GM12874 (cell line): Measurements from ENCODE around the gene ADAM17.

Experiments used
- TF ChIP-seq, protein P1 (sequence below): IDR thresholded peaks from 2 replicates; pipeline ENCODE4 v1.5.1; 2011; ENCODE audit warnings: low read depth, mild to moderate bottlenecking, control low read depth, low read length, moderate library complexity; ENCODE audit not compliant: insufficient read depth

The ADAM17 gene

GRCh38 chr2:9556121-9556743 lies 602 bp upstream of the ADAM17 start:
- TF ChIP-seq, protein P1, sequence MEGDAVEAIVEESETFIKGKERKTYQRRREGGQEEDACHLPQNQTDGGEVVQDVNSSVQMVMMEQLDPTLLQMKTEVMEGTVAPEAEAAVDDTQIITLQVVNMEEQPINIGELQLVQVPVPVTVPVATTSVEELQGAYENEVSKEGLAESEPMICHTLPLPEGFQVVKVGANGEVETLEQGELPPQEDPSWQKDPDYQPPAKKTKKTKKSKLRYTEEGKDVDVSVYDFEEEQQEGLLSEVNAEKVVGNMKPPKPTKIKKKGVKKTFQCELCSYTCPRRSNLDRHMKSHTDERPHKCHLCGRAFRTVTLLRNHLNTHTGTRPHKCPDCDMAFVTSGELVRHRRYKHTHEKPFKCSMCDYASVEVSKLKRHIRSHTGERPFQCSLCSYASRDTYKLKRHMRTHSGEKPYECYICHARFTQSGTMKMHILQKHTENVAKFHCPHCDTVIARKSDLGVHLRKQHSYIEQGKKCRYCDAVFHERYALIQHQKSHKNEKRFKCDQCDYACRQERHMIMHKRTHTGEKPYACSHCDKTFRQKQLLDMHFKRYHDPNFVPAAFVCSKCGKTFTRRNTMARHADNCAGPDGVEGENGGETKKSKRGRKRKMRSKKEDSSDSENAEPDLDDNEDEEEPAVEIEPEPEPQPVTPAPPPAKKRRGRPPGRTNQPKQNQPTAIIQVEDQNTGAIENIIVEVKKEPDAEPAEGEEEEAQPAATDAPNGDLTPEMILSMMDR, result no peak

DNA sequence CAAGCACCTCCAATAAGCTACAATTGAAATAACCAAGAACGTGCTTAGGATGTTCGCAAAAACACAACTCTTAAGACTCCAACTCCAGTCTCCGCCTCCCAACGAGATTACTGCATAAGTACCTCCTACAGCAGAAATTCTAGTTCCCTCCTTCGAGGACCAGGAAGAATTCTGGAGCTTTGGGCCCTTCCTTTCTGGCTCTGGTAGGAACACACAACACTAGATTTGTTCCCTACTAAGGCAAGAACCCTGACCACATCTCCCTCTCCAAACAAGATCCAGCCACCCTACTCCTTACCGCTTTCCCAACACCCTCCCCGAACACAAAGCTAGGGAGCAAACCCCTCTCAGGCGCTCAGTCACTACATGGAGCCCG lies 721 bp downstream of the ADAM17 start:
- TF ChIP-seq, protein P1, result no peak

GRCh38 chr2:9552219-9553178 lies 3.1 kb downstream of the ADAM17 start:
- TF ChIP-seq, protein P1, result no peak

GRCh38 chr2:9549420-9549819 lies 6.2 kb downstream of the ADAM17 start:
- TF ChIP-seq, protein P1, result no peak

DNA sequence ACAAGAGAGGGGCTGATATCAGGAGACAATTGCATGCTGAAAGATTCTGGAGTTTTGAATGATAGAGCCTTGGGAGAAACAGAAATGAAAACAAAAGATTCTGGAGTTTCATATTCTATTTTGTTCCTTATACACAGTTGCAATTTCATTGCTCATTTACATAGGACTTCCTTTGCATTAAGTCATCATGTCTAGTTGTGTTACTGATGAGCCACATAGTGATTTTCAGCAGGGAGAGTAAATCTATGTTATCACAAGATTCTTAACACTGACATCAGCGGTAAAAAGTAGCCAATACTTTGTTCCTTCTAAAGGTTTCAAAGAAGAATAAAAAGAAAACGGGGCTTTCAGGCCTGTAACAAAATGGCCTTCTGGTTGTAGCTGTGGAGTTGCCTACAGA lies 7.1 kb downstream of the ADAM17 start:
- TF ChIP-seq, protein P1, result no peak

- TF ChIP-seq, protein P1, result no peak
Measured at GRCh38 chr2:9547262-9547991, 8.2 kb downstream of the ADAM17 start.

- TF ChIP-seq, protein P1, result no peak
Measured at GRCh38 chr2:9545502-9545901, 10.1 kb downstream of the ADAM17 start.
